Forelimb muscle (tissue), 1 donor: ENCODE results near the gene ACAP2. TPM values are rescaled to one million over a fixed set of nuclear protein-coding genes. Genes with fewer than 3 reads are reported as not detected.

Experiments
- polyA plus RNA-seq: library from polyadenylated mRNA; unstranded; fragments of 120-200 nt; gene quantifications from one replicate; pipeline ENCODE4 v1.2.1, GENCODE V29; 2013; ENCODE audit not compliant: insufficient read length

Gene ACAP2
- polyA plus RNA-seq, 1 donor, result 17.8 TPM

Other genes with a start within 250 kb of the ACAP2 start
- 21.3 TPM for gene XXYLT1, start 171.9 kb downstream of the ACAP2 start, polyA plus RNA-seq
- gene PPP1R2, start 100.3 kb upstream of the ACAP2 start, polyA plus RNA-seq, result 37.3 TPM
- gene APOD, start 140.9 kb upstream of the ACAP2 start, polyA plus RNA-seq, result 37.8 TPM